Hindlimb muscle (tissue), 1 donor: ENCODE measurements around the gene CELF2. TPM values are rescaled to one million over a fixed set of nuclear protein-coding genes. Genes with fewer than 3 reads are reported as not detected.
"Not testable (repeated sequence)": the region's sequence is repeated elsewhere in the genome, so short reads cannot be mapped to it uniquely, and the experiment has no call there.

Experiments used
- DNase-seq: peaks from one replicate; pipeline ENCODE4 v3.0.0-alpha.2; 2013
- polyA plus RNA-seq: library from polyadenylated mRNA; unstranded; fragments of 120-200 nt; gene quantifications from one replicate; pipeline ENCODE4 v1.2.1, GENCODE V29; 2013; ENCODE audit not compliant: insufficient read length

CELF2 gene
- polyA plus RNA-seq, 1 donor: 90.1 TPM

DNA sequence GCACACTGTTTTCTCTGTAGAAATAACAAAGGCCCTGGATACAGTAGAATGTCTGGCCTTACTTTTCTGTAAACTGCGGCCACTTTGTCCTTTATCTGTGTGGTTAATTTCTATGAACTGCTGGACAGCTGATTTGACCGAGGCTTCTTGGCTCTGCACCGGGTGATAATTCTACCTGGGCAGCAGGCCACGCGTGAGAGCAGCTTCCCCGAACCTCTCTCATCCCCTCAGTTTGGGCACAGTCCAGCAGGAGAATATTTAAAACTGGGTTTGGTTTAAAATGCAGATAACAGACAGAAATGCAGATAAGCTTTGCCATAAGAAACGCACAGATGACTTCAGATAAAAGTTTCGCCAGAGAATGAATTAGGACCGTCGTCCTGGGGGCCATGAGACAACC, 81.0 kb downstream of the CELF2 start:
- peak; percentile 40 for DNase-seq

DNA sequence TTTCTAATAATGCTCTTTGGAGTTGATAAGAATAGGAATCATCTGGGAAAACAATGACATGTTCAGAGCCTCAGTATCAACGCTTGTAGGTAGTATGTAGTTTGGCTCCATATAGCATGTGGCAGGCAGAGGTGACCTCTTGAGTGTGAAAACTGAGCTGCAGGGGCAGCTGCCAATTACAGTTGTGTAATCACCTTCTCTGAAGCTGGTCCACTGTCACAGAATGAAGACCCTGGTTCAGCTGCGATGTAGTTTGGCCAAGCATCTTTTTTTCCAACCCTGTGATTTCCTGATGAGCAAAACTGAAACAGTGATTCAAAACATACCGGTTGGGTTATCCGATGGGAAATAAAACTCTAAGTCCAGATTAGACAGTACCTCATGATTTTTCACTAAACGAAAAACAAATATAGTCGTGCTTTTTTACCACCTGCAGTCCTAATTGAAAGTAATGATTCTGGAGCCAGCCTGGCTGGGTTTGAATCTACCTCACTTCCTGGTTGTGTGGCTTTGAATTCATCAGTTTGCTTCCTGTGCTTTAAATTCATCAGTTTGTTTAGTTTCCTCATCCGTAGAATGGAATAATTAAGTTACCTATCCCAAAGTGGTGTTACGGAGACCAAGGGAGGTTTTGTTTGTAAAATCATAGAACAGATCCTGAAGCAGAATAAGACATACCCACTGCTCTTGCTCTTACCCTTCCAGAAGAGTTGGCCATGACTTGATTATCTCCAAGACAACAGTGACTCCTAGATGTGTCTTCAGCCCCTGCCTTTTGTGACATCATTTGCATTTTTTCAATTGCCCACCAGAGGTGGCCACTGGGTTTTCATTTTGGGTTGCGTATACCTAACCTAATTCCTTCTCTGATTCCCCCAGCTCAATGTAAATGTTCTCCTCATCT, 87.4 kb downstream of the CELF2 start:
- no peak for DNase-seq

DNA sequence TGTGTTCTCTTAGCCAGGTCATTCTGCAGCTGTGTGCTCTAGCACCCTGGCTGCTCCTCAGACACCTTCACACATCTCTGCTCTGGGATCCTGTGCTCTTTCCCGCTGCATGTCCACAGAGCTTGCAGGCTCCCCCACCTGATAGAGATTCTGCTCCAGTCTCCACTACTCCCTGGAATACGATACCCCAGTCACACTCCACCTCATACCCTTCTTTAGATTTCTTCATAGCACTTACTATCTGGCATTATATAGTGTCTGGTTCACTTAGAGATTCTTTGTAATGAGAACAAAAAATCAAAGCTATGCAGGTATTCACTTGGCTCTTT, 88.0 kb downstream of the CELF2 start:
- DNase-seq: no peak

DNA sequence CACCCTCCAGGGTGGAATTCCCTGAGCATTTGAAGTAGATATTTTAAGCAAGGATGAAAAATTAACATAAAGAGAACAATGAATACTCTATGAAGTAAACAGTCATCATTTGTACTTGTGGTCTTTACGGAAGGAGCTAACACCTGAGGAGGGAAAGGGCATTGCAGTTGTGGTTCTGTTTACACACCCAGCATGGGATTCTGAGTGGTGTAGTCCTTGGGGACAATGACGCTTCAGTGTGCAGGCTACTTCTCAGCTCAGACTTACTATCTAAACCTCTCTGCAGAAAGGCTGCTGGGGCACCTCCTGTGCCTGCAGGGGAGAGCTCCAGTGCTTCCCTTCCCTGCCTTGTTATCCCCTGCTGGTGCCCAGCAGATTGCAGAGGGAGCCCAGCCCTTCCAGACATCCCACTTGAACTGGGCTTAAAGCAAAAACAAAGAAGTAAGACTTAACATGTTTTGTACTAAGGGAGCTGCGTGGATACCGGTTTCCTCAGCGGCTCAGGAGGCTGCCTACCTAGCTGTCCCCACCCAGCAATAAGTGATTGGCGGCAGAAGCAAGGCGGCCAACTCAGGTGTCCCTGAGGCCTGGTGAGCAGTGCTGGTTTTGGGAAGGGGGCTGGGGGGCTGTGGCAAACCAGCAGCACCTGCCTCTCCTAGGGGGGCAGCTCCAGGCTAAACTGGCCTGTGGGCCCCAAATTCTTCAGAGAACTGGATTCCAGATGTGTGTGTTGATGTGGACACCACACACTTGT, 89.1 kb downstream of the CELF2 start:
- DNase-seq: no peak

DNA sequence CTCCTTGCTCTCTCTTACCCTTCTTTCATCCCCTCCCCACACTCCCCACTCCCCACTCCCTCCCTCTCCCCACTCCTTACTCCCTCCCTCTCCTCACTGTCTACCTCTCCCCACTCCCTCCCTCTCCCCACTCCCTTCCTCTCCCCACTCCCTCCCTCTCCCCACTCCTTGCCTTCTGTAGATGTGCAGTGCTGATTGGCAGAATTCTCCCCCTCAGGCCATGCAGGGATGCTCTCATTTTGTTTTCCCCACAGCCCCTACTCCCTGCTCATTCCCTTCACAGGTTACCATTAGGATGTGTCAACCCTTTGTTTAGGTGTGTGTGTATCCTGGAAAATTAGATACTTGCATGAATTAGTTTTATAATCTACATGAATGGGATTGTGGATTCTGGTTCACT, 90.3 kb downstream of the CELF2 start:
- no peak for DNase-seq

DNA sequence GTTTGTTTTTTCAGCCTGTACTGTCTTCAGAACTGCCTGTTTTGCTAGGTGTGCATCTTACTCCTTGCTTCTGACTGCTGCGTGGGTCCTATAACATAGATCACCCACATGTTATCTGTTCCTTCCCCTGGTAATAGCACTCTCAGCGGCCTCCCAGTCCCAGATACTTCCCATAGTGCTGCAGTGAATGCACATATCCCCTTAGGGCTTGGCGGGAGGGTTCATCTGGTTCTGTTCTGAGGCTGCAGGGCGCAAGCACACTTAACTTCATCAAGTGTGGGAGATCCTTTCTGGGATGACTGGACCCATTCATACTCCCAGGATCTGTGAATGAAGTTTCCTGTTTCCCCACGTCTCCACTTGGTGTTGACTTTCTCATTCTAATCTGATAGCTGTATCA, 90.7 kb downstream of the CELF2 start:
- DNase-seq: no peak

GRCh38 chr10:11109590-11109989, 91.9 kb downstream of the CELF2 start:
- DNase-seq: no peak

DNA sequence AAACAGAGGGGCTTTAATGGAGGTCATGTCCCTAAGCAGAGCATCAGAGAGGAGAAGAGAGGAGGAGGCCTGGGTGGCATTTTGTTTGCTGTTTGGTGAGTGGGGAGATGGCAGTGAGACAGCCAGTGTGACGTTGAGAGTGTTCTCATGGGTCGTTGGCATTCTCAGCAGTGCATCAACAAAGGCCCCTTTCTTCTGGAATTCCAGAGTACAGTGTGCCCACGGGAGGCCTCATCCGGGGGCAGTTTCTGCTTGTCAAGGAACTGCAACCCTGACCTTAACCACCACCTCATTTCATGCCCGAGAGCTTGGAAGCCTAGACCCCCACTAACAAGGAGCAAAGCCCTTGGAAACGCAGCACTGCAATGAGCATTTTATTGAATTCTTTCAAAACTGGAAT, 92.9 kb downstream of the CELF2 start:
- no peak for DNase-seq

DNA sequence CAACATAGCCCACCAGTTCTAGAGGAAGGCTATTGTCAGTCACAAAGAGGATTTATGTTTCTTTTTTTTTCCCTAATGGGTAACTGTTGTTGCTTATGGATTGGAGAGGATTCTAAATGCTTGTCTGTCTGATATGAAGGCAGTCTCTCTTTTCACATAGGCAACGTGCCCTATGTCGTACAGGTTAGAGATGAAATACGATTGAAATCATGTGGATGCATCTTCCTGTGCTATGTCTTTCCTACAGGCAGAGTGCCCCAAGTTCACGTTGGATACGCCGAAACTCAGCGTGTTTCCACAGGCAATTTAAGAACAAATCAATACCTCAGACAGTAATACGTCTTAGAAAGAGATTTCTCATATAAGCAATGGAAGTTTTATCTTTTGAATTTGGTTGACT, 93.8 kb downstream of the CELF2 start:
- DNase-seq: no peak

DNA sequence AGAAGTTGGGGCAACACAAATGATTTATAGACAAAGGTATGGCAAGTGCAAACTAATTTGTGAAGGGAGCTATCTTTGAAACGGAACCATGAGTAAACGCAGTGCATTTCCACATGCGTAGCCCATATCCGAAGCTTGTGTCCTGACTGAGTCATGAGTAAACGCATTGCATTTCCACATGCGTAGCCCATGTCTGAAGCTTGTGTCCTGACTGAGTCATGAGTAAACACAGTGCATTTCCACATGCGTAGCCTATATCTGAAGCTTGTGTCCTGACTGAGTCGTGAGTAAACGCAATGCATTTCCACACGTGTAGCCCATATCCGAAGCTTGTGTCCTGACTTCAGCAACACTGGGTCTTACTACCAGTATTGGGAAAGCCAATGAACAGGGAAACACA, 95.0 kb downstream of the CELF2 start:
- DNase-seq: no peak

- no peak for DNase-seq
Measured at GRCh38 chr10:11113156-11113555, 95.5 kb downstream of the CELF2 start.

DNA sequence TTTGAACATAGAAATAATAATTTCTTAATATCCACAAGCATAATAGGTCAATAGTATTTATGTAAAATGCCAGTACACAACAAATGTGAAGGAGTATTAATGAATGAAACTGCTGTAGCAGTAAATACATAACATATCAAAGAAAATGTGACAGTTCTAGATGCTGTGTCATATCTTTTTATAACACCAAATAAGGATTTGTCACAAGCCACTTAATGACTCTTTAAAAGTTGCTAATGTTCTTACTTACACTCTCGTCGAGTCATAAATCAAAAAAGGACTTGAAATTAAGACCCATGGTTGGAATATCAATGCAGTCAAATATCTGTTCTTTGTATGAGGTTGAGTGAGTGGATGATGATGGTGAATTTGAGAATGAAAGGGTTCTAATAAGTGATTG, 96.6 kb downstream of the CELF2 start:
- DNase-seq: no peak

DNA sequence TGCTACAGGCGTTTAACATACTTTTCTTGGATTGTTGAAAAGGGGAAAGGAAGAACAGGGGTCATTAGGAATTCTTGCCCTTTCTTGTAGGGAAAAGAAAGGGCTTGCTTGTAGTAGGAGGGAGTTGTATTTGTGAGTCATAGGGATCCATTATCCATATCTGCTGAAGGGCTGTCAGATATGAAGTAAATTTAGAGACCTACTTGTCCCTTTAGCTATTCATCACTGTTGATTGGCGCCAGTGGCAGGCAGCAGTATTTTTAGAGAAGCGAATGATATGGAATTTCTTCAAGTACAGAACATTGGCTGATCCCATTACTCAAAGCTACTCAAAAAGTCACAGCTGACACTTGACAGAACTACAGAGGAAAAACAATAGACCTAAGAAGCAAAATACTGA, 97.7 kb downstream of the CELF2 start:
- DNase-seq: no peak

DNA sequence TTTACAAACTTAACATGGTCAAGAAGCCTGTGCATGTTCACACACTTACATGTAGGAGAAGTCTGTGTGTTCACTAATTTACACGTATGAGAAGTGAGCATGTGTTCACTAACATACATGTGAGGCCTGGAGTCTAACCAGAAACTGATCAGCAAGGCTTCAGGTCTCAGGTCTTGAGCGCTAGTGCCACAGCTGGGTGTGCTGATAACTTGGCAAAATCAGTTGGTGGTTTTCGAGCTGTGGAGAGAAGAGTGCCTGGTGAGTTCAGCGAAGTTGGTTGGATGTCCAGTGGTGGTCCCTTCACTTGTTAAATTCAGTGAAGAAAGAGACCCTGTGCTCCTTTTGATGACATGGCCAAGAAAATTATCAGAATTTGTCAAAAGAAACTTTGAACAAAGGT, 98.7 kb downstream of the CELF2 start:
- no peak for DNase-seq

DNA sequence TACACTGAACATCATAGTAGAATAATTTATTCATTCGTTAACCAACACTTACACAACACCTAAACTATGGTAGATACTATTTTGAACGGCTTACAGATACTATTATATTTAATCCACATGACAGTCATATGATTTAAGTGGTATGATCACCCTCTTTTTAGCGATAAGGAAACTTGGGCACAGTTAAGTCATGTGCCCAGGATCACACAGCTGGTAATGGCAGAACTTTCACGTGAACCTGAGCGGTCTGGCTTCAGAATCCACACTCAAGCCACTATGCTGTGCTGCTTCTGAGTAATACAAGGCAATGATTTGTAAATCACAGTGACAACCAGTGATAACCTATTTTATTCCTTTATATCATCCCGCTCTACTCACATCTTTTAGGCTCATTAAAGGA, 99.1 kb downstream of the CELF2 start:
- DNase-seq: no peak

GRCh38 chr10:11118686-11119085, 101.0 kb downstream of the CELF2 start:
- no peak for DNase-seq

DNA sequence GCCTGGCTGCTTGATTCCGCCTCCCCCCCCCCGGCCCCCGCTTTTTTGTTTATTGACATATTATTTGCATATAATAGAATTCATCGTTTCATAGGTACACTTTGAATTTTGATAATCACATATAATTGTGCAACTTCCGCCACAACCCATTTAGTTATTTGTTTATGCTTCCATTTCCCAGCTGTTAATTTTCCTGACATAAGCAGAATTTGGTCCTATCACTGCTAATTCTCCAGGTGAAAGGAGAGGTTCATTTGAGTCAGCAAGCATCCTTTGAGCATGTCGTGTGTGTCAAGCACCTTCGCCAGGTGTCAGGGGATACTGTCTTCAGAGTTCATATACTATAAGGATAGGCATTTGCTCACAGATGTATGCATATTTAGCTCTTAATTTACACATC, 102.2 kb downstream of the CELF2 start:
- DNase-seq: no peak

DNA sequence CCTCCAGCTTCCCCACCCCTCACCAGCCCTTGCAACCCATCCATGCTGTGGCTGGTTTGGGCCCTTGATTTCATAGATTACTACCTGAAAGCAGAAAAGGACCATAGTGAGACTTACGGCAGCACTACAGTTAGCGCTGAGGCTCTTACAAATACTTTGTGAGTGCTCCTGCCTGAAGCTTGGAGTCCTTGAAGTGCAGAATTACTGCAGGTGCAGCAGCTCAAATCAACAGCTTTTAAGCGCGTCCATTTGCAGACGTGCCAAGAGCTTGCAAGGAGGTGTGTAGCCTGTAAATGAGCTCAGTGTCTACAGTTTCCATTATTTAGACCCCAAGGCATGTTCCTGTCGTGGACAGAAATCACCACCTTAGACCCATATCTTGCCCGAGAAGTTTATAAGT, 103.0 kb downstream of the CELF2 start:
- no peak for DNase-seq

DNA sequence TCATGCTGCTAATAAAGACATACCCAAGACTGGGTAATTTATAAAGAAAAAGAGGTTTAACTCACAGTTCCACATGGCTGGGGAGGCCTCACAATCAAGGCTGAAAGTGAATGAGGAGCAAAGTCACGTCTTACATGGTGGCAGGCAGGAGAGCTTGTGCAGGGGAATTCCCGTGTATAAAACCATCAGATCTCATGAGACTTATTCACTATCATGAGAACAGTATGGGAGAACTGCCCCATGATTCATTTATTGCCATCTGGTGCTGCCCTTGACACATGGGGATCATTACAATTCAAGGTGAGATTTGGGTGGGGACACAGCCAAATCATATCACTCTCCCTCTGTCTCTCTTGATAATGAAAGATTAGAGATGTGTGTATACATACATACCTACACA, 106.2 kb downstream of the CELF2 start:
- not testable (repeated sequence) for DNase-seq

- DNase-seq: no peak
Measured at GRCh38 chr10:11125004-11125403, 107.3 kb downstream of the CELF2 start.

- not testable (repeated sequence) for DNase-seq
Measured at GRCh38 chr10:11127017-11127416, 109.3 kb downstream of the CELF2 start.

DNA sequence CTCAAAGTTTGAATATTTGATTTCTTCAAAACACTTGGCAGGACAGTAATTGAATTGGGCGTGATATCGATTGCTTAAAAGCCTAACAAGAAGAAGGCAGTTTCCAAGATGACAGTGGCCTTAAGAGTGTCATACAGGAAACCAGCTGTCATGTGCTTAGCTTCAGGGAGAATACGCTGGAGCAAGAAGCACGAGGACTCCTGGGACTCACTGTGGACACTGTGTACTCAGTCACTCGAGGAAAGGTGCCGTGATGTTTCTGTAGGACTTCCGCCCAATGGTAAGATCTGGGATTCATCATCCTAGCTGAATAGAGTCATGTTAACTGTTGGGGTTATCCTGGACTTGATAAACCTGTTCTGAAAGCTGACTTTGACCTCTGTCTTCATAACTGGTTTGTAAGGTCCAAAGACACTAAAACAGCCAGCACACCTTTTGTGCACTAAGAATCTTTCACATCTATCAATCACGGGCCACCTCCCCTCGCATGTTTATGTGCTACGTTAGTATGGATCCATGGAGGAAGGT, 113.5 kb downstream of the CELF2 start:
- no peak for DNase-seq

- DNase-seq: no peak
Measured at GRCh38 chr10:11134411-11134810, 116.7 kb downstream of the CELF2 start.

DNA sequence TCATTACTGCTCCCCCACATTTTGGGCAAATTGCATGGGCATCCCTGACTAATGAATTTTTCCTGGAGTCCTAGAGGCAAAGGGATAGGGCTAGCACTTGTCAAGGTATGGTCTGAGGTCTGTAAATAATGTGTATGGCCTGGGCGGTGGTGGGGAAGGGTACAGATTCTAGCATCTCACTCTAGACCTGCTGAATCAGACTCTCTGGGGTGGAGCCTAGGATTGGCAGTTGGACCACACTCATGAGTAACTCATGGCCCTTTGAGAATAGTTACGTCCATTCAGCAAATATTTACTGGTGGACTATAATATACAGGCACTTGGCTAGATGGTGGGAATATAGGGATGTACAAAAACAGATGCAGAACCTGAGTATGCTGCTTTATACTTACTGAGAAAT, 118.0 kb downstream of the CELF2 start:
- DNase-seq: no peak
